Immature natural killer cell (primary cell): ENCODE data around the gene ZBTB7A. TPM values are rescaled to one million over a fixed set of nuclear protein-coding genes. Genes with fewer than 3 reads are reported as not detected.
A peak's percentile ranks its signal among the peaks of the same experiment; 100 is the strongest.

Source experiments
- DNase-seq, 3 donors: peaks; one replicate each; pipeline ENCODE4 v3.0.0; 2022; ENCODE audit warnings: mixed read lengths in 1 of 3
- H3K27ac Mint-ChIP-seq, 6 donors: one replicate each; pipeline ENCODE4 v1.8.0; 2020; ENCODE audit warnings: mixed read lengths in 6 of 6, mild to moderate bottlenecking in 5 of 6, inconsistent platforms in 4 of 6, moderate library complexity in 3 of 6
- H3K27me3 Mint-ChIP-seq, 3 donors: one replicate each; pipeline ENCODE4 v1.8.0; 2020 to 2021; ENCODE audit warnings: low read depth in 3 of 3, mild to moderate bottlenecking in 3 of 3, mixed read lengths in 3 of 3, moderate library complexity in 3 of 3, inconsistent platforms in 1 of 3
- H3K36me3 Mint-ChIP-seq, 3 donors: one replicate each; pipeline ENCODE4 v1.8.0; 2020; ENCODE audit warnings: mixed read lengths in 3 of 3, inconsistent platforms in 2 of 3, mild to moderate bottlenecking in 2 of 3
- H3K4me1 Mint-ChIP-seq, 2 donors: one replicate each; pipeline ENCODE4 v1.8.0; 2020; ENCODE audit warnings: inconsistent platforms in 2 of 2, mild to moderate bottlenecking in 2 of 2, mixed read lengths in 2 of 2, moderate library complexity in 1 of 2
- H3K4me3 Mint-ChIP-seq, 5 donors: one replicate each; pipeline ENCODE4 v1.8.0; 2020; ENCODE audit warnings: mild to moderate bottlenecking in 5 of 5, mixed read lengths in 5 of 5, inconsistent platforms in 3 of 5, moderate library complexity in 3 of 5
- H3K9me3 Mint-ChIP-seq, 6 donors: one replicate each; pipeline ENCODE4 v1.8.0; 2020; ENCODE audit warnings: mild to moderate bottlenecking in 6 of 6, mixed read lengths in 6 of 6, inconsistent platforms in 4 of 6, moderate library complexity in 3 of 6
- polyA plus RNA-seq, 3 donors: library from polyadenylated mRNA; unstranded; fragments of 300-500 nt; fragmentation: Illumina TruSeq; gene quantifications; one replicate each; pipeline ENCODE4 v1.2.3, GENCODE V29; 2021

ZBTB7A gene
- polyA plus RNA-seq, 3 donors from 2014 or later: 10.2 to 62.3 (median 29.0) TPM

- H3K9me3 Mint-ChIP-seq: no peaks in the 10 kb centered on the region
- H3K4me3 Mint-ChIP-seq: peak overlapping the region; percentile 6 to 86 (median 32)
- peaks cover 28 to 53% of the 10 kb centered on the region in 2 donors for H3K4me1 Mint-ChIP-seq
Measured at GRCh38 chr19:4061683-4062418, 4.8 kb downstream of the ZBTB7A start.

DNA sequence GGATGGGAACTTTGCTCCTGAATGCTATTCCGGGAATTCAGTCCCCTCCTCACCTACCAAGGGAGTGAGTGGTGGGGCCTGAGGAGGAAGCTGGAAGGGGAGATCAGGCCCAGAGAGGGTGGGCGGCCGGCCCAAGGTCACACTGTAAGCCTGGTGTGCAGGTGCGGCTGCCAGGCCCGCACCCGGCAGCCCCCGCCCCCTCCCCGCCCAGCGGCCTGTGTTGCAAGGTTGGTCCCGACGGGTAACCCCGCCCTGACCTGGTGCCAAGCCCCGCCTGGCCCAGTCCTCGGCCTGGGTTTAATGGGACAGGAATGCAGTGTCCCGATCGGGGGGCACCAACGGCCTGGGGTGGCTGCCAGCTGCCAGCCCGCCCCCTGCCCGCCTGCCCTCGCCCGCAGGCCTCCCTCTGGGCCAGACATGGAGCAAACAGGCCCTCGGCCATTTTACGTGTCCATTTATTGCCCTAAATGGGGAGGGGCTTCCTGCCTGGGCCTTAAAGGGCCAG lies 5.5 kb downstream of the ZBTB7A start:
- no peaks in the 10 kb centered on the region for H3K9me3 Mint-ChIP-seq
- H3K36me3 Mint-ChIP-seq: peaks cover 0 to 3% (median 0%) of the 10 kb centered on the region in 3 donors
- H3K27ac Mint-ChIP-seq: peak overlapping the region; percentile 74 to 93 (median 90)
- peaks cover 28 to 53% of the 10 kb centered on the region in 2 donors for H3K4me1 Mint-ChIP-seq
- no peak for DNase-seq
- peaks cover 6 to 28% (median 22%) of the 10 kb centered on the region in 3 donors for H3K27me3 Mint-ChIP-seq
- peak overlapping the region; percentile 48 to 83 (median 81) for H3K4me3 Mint-ChIP-seq

More at GRCh38 chr19:4061683-4062418, 4.8 kb downstream of the ZBTB7A start:
- Mint-ChIP-seq H3K36me3 (peaks cover 0 to 3% (median 0%) of the 10 kb centered on the region in 3 donors), H3K27ac (peak overlapping the region in 3 of 6 donors; percentile 36 to 76 (median 71)), H3K27me3 (peaks cover 7 to 30% (median 18%) of the 10 kb centered on the region in 3 donors)
- DNase-seq: no peak

- Mint-ChIP-seq H3K36me3 (peaks cover 0 to 6% (median 0%) of the 10 kb centered on the region in 3 donors), H3K4me1 (peaks cover 34 to 58% of the 10 kb centered on the region in 2 donors), H3K4me3 (peak overlapping the region; percentile 51 to 84 (median 81)), H3K27me3 (peaks cover 6 to 28% (median 23%) of the 10 kb centered on the region in 3 donors), H3K27ac (peak overlapping the region; percentile 87 to 93 (median 90)), H3K9me3 (no peaks in the 10 kb centered on the region)
- no peak for DNase-seq
Measured at GRCh38 chr19:4060621-4061177, 6.0 kb downstream of the ZBTB7A start.

- Mint-ChIP-seq H3K36me3 (peaks cover 0 to 7% (median 0%) of the 10 kb centered on the region in 3 donors), H3K4me1 (peaks cover 38 to 62% of the 10 kb centered on the region in 2 donors), H3K27ac (peak overlapping the region; percentile 87 to 93 (median 90)), H3K27me3 (peaks cover 8 to 28% (median 23%) of the 10 kb centered on the region in 3 donors), H3K4me3 (peak overlapping the region; percentile 51 to 84 (median 81)), H3K9me3 (no peaks in the 10 kb centered on the region)
- DNase-seq: peak; percentile 79 to 87 (median 81)
Measured at GRCh38 chr19:4059891-4060620, 6.6 kb downstream of the ZBTB7A start.

DNA sequence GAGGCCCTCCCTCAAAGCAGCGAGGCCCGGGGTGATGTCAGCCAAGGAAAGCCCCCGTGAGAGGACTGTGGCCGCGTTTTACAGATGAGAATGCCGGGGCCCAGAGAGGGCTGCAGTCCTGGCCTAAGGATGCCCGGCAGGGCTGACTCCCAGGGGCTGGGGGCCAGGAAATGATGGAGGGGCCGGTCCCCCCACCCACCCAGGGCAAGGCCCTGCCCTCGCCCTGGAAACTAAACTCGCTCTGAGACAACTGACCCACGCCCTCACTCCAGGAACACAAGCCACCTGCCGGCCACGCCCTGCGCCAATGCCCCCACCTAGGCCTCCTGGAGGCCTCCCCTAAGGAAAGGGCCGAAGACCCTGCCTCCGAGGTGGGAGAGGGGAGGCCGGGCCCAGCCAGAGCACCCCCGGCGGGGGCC lies 7.2 kb downstream of the ZBTB7A start:
- no peaks in the 10 kb centered on the region for H3K9me3 Mint-ChIP-seq
- peaks cover 0 to 7% (median 0%) of the 10 kb centered on the region in 3 donors for H3K36me3 Mint-ChIP-seq
- DNase-seq: no peak
- peak overlapping the region in 4 of 5 donors; percentile 81 to 84 (median 82) for H3K4me3 Mint-ChIP-seq
- peaks cover 8 to 29% (median 23%) of the 10 kb centered on the region in 3 donors for H3K27me3 Mint-ChIP-seq
- H3K27ac Mint-ChIP-seq: peak overlapping the region; percentile 80 to 90 (median 88)
- H3K4me1 Mint-ChIP-seq: peaks cover 38 to 62% of the 10 kb centered on the region in 2 donors

DNA sequence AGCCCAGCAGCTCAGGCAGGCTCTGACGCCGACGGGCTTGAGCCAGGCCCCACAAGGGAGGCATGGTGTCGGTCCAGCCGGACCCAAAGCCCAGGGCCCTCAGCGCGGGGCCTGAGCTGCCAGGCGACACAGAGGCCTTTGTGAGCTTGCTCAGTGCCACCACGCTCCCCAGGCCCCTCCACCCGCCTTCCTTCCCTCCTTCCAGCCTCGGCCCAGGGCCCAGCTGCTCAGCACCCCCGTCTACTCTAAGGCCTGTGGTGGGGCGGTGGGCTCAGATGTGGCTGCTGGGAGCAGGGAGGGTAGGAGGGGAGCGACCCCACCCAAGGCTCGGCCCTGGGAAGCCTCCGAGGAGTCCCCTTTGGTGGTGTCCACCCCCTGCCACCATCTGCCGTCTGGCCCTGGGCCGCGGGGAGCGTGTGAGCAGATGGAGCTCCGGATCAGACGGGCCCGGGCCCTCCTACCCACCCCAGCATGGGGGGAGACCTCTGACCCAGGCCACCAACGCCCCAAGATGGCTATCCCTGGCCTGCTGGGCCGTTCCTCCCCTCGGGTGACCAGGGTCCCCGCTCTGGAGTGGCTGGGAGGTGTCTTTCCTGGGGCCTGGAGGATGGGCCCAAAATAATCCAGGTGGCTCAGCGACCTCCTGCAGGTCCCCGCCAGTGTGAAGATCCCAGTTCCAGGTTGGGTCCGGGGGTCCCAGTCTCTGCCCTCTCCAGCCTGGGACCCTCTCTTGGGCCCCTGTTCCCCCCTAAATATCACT lies 7.8 kb downstream of the ZBTB7A start:
- peaks cover 8 to 28% (median 23%) of the 10 kb centered on the region in 3 donors for H3K27me3 Mint-ChIP-seq
- peak overlapping the region in 4 of 5 donors; percentile 68 to 83 (median 81) for H3K4me3 Mint-ChIP-seq
- DNase-seq: no peak
- H3K27ac Mint-ChIP-seq: peak overlapping the region; percentile 74 to 90 (median 88)
- peaks cover 0 to 7% (median 0%) of the 10 kb centered on the region in 3 donors for H3K36me3 Mint-ChIP-seq
- H3K9me3 Mint-ChIP-seq: no peaks in the 10 kb centered on the region
- H3K4me1 Mint-ChIP-seq: peaks cover 36 to 61% of the 10 kb centered on the region in 2 donors

DNA sequence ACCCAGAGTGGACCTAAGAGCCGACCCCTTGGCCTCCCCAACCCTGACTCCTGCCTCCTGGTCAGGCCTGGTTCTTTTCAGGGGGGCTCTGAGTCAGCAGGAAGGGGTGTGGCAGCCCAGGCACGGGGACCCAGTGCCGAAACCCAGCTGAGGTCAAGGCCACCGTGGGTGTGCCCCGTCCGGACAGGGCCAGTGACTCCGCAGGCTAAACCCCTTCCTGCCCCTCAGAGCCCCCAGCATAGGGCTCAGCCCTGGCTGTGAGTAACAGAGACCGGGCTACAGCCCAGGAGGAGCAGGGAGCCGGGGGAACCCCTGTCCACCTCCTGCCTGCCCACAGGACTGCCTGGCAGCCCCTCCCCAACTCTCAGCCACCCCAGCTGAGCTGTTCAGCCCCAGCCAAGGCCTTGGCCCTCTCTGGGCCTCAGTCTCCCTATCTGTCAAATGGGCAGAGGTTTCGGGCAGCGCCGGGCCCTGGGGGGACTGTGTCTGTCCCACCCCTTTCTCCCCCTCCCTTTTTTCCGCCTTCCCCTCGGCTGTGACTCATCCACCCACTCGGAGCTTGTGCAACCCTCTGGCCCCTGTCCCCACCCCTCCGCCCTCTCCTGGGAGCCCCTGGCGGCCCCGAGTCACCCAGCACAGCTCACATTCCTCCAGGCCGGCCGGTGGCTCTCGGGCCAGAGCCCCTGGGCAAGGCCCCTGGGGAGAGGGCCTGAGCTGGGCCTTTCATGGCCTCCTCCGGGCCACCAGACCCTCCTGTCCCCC lies 8.6 kb downstream of the ZBTB7A start:
- DNase-seq: peak; percentile 58 to 70 (median 66)
- Mint-ChIP-seq H3K27ac (peak overlapping the region; percentile 83 to 98 (median 93)), H3K9me3 (no peaks in the 10 kb centered on the region), H3K36me3 (peaks cover 7 to 11% (median 7%) of the 10 kb centered on the region in 3 donors), H3K4me3 (peak overlapping the region; percentile 71 to 84 (median 74)), H3K4me1 (peaks cover 39 to 59% of the 10 kb centered on the region in 2 donors), H3K27me3 (peaks cover 15 to 31% (median 28%) of the 10 kb centered on the region in 3 donors)

GRCh38 chr19:4055209-4055552 lies 11.5 kb downstream of the ZBTB7A start:
- H3K9me3 Mint-ChIP-seq: no peaks in the 10 kb centered on the region
- peaks cover 22 to 33% (median 28%) of the 10 kb centered on the region in 3 donors for H3K27me3 Mint-ChIP-seq
- H3K4me3 Mint-ChIP-seq: no peak overlapping the region
- DNase-seq: no peak
- peaks cover 19 to 25% (median 20%) of the 10 kb centered on the region in 3 donors for H3K36me3 Mint-ChIP-seq
- peaks cover 47 to 53% of the 10 kb centered on the region in 2 donors for H3K4me1 Mint-ChIP-seq
- H3K27ac Mint-ChIP-seq: peak overlapping the region in 3 of 6 donors; percentile 28 to 90 (median 77)

DNA sequence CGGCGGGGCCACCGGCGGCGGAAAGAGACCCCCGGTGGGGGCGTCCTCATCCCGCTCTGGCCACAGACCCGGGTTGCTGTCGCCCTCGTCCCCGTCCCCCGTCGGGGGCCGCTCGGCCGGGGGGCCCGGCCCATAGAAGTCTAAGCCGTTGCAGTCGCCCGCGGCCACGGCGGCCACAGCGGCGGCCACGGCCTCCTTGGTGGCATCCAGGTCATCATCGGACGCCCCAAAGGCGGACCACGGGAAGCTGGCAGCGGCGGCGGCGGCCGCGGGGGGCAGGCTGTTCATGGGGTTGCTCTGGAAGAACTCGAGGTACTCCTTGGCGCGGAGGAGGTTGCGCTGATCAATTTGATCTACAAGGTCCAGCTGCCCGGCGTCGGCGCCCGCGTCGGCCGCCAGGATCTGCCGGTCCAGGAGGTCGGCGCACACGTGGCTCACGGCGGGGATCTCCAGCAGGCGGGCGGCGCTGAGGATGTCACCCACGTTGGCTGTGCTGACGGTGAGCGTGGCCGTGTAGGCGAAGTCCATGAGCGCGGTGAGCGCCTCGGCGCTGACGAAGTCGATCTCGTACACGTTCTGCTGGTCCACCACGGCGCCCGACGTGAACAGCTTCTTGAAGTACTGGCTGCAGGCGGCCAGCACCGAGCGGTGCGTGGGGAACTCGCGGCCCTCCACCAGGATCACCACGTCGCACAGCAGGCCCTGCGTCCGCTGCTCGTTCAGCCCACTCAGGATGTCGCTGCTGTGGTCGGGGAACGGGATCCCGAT lies 12.1 kb downstream of the ZBTB7A start:
- no peak for DNase-seq
- peaks cover 23 to 29% (median 27%) of the 10 kb centered on the region in 3 donors for H3K27me3 Mint-ChIP-seq
- H3K4me1 Mint-ChIP-seq: peaks cover 51 to 56% of the 10 kb centered on the region in 2 donors

GRCh38 chr19:4053423-4054324 lies 13.0 kb downstream of the ZBTB7A start:
- H3K27me3 Mint-ChIP-seq: peaks cover 24 to 28% (median 27%) of the 10 kb centered on the region in 3 donors
- no peaks in the 10 kb centered on the region for H3K9me3 Mint-ChIP-seq
- no peak for DNase-seq
- H3K36me3 Mint-ChIP-seq: peaks cover 19 to 29% (median 20%) of the 10 kb centered on the region in 3 donors
- H3K4me3 Mint-ChIP-seq: peak overlapping the region; percentile 10 to 60 (median 42)
- peaks cover 57 to 59% of the 10 kb centered on the region in 2 donors for H3K4me1 Mint-ChIP-seq
- peak overlapping the region; percentile 28 to 87 (median 78) for H3K27ac Mint-ChIP-seq

More for the DNA sequence above, 12.1 kb downstream of the ZBTB7A start:
- H3K9me3 Mint-ChIP-seq: no peaks in the 10 kb centered on the region
- H3K4me3 Mint-ChIP-seq: no peak overlapping the region
- H3K36me3 Mint-ChIP-seq: peaks cover 19 to 28% (median 20%) of the 10 kb centered on the region in 3 donors
- no peak overlapping the region for H3K27ac Mint-ChIP-seq

DNA sequence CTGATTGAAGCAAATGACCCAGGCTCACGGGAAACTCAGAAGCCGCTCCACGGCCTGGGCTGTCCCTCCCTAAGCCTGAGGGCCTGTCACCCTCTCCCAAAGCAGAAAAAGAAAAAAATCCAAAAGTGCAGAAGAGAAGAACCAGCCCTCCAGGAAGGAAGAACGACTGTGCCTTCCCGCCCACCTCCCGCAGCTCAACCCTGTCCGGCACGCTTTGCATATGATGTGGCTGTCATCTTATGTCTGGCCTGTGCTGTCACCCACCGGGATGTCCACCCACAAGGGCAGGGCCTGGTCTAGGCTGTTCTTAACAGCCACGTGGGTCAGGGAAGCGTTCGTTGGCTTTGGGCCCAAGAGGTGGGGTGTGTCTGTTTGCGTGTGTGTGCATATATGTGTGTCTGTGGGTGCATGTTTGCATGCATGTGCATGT lies 13.7 kb downstream of the ZBTB7A start:
- peak overlapping the region; percentile 28 to 87 (median 78) for H3K27ac Mint-ChIP-seq
- H3K4me3 Mint-ChIP-seq: peak overlapping the region; percentile 10 to 60 (median 25)
- peaks cover 22 to 25% (median 24%) of the 10 kb centered on the region in 3 donors for H3K27me3 Mint-ChIP-seq
- DNase-seq: no peak
- peaks cover 19 to 29% (median 20%) of the 10 kb centered on the region in 3 donors for H3K36me3 Mint-ChIP-seq
- H3K4me1 Mint-ChIP-seq: peaks cover 56 to 57% of the 10 kb centered on the region in 2 donors
- no peaks in the 10 kb centered on the region for H3K9me3 Mint-ChIP-seq
